ENCODE data around the gene RGS11.
"Not testable (repeated sequence)": the region's sequence is repeated elsewhere in the genome, so short reads cannot be mapped to it uniquely, and the experiment has no call there.

The RGS11 gene

GRCh38 chr16:261031-261691, 14.6 kb downstream of the RGS11 start:
- no peak for DNase-seq

GRCh38 chr16:260326-260725, 15.4 kb downstream of the RGS11 start:
- no peak for DNase-seq

GRCh38 chr16:259814-260253, 15.9 kb downstream of the RGS11 start:
- DNase-seq = no peak

GRCh38 chr16:259226-259625, 16.5 kb downstream of the RGS11 start:
- peak; percentile 79 for DNase-seq

GRCh38 chr16:258091-258490, 17.7 kb downstream of the RGS11 start:
- not testable (repeated sequence) for DNase-seq

- no peak for DNase-seq
These were observed 20.6 kb downstream of the RGS11 start for GRCh38 chr16:255183-255582.

GRCh38 chr16:254461-254860, 21.3 kb downstream of the RGS11 start:
- no peak for DNase-seq

- DNase-seq = no peak
These were observed 21.9 kb downstream of the RGS11 start for GRCh38 chr16:253833-254232.

- DNase-seq = peak; percentile 70
These were observed 23.1 kb downstream of the RGS11 start for GRCh38 chr16:252366-253337.

- DNase-seq = no peak
These were observed 26.3 kb downstream of the RGS11 start for GRCh38 chr16:249431-249830.

GRCh38 chr16:247027-247426, 28.7 kb downstream of the RGS11 start:
- no peak for DNase-seq

GRCh38 chr16:245105-245504, 30.6 kb downstream of the RGS11 start:
- no peak for DNase-seq

GRCh38 chr16:243348-243747, 32.4 kb downstream of the RGS11 start:
- no peak for DNase-seq

- no peak for DNase-seq
These were observed 33.5 kb downstream of the RGS11 start for GRCh38 chr16:242281-242680.

- no peak for DNase-seq
These were observed 35.2 kb downstream of the RGS11 start for GRCh38 chr16:240559-240958.

- DNase-seq = peak; percentile 15
These were observed 35.8 kb downstream of the RGS11 start for GRCh38 chr16:239948-240277.

GRCh38 chr16:234468-235305, 41.1 kb downstream of the RGS11 start, which contains the start of gene FAM234A:
Gene FAM234A, plus strand, starts transcription at chr16:234821. Its CDS starts 19,593 bp downstream, at chr16:254414.
- peak; percentile 98 for DNase-seq

- DNase-seq = no peak
These were observed 44.8 kb downstream of the RGS11 start for GRCh38 chr16:230949-231348.

GRCh38 chr16:230351-230750, 45.4 kb downstream of the RGS11 start:
- DNase-seq = not testable (repeated sequence)

GRCh38 chr16:229731-230281, 45.9 kb downstream of the RGS11 start:
- peak; percentile 10 for DNase-seq

GRCh38 chr16:228852-229730, 46.7 kb downstream of the RGS11 start, which contains the start of gene LUC7L:
Gene LUC7L, minus strand, starts transcription at chr16:229449. Its CDS starts 110 bp downstream, at chr16:229339.
- peak; percentile 95 for DNase-seq

Measured in hematopoietic multipotent progenitor cell treated with erythropoietin and hydrocortisone succinate and interleukin-3 and kit ligand, for 4 days (in vitro differentiated cells).